Type B pancreatic cell (in vitro differentiated cells): ENCODE measurements around the gene TCF7L2. TPM values are rescaled to one million over a fixed set of nuclear protein-coding genes. Genes with fewer than 3 reads are reported as not detected.
A peak's percentile ranks its signal among the peaks of the same experiment; 100 is the strongest.

Source experiments
- DNase-seq: peaks from one replicate; pipeline ENCODE4 v3.0.0; 2021; ENCODE audit warnings: mixed read lengths; ENCODE audit not compliant: unreplicated experiment; ENCODE audit errors: extremely low spot score
- H3K27ac Mint-ChIP-seq: 2 replicates; pipeline ENCODE4 v1.8.0; 2021; ENCODE audit warnings: mild to moderate bottlenecking, mixed read lengths
- H3K27me3 Mint-ChIP-seq: 2 replicates; pipeline ENCODE4 v1.8.0; 2021; ENCODE audit warnings: mixed read lengths
- H3K36me3 Mint-ChIP-seq: 2 replicates; pipeline ENCODE4 v1.8.0; 2021; ENCODE audit warnings: mixed read lengths
- H3K4me1 Mint-ChIP-seq: one replicate; pipeline ENCODE4 v1.8.0; 2021; ENCODE audit warnings: mixed read lengths; ENCODE audit not compliant: unreplicated experiment
- H3K4me3 Mint-ChIP-seq: 2 replicates; pipeline ENCODE4 v1.8.0; 2021; ENCODE audit warnings: mild to moderate bottlenecking, mixed read lengths
- H3K9me3 Mint-ChIP-seq: 2 replicates; pipeline ENCODE4 v1.8.0; 2021; ENCODE audit warnings: mixed read lengths
- CTCF ChIP-seq: fragments of 200-600 bp; sonication (generic); conservative IDR thresholded peaks from 2 replicates; pipeline ENCODE4 v1.5.0; 2021; ENCODE audit warnings: antibody characterized with exemption, mild to moderate bottlenecking
- long read RNA-seq: library from polyadenylated mRNA; unstranded; transcript quantifications from one replicate; pipeline ENCODE4 v2.0.0, GENCODE V29; 2020
- total RNA-seq: library from RNA; stranded (reverse); gene quantifications from 2 replicates; pipeline ENCODE4 v1.2.1, GENCODE V29; 2021; ENCODE audit warnings: low replicate concordance

TCF7L2 gene
- total RNA-seq, result 25.1 and 39.7 TPM in 2 replicates
- long read RNA-seq, partial matches to known transcripts, result 0 of 10 reads
- long read RNA-seq, other reads (novel, unspliced or antisense), result 10 of 10 reads

- peak within 1 kb of the TSS; percentile 99 for H3K4me3 Mint-ChIP-seq
Measured at GRCh38 chr10:112949875-112950507, at the start of gene TCF7L2. Gene TCF7L2, plus strand, starts transcription at chr10:112950247. Its CDS starts 510 bp downstream, at chr10:112950757.

GRCh38 chr10:112902730-112903129 lies 47.3 kb upstream of the TCF7L2 start:
- no peak for TF ChIP-seq CTCF
- DNase-seq, result no peak
- Mint-ChIP-seq H3K4me3 (no peak overlapping the region), H3K36me3 (no peaks in the 10 kb centered on the region), H3K27me3 (no peaks in the 10 kb centered on the region), H3K4me1 (peaks cover 14% of the 10 kb centered on the region), H3K27ac (no peak overlapping the region), H3K9me3 (no peaks in the 10 kb centered on the region)

More at GRCh38 chr10:112949875-112950507, at the start of gene TCF7L2:
- Mint-ChIP-seq H3K27ac (peak within 1 kb of the TSS; percentile 100), H3K4me1 (peaks cover 37% of the 10 kb centered on the region), H3K36me3 (peaks cover 3% of the 10 kb centered on the region), H3K27me3 (peaks cover 3% of the 10 kb centered on the region), H3K9me3 (no peaks in the 10 kb centered on the region)
- DNase-seq, result peak; percentile 90
- no peak for TF ChIP-seq CTCF

GRCh38 chr10:112904000-112904399 lies 46.0 kb upstream of the TCF7L2 start:
- Mint-ChIP-seq H3K9me3 (no peaks in the 10 kb centered on the region), H3K36me3 (no peaks in the 10 kb centered on the region), H3K27me3 (no peaks in the 10 kb centered on the region), H3K4me1 (peaks cover 7% of the 10 kb centered on the region), H3K4me3 (no peak overlapping the region), H3K27ac (no peak overlapping the region)
- DNase-seq, result no peak
- no peak for TF ChIP-seq CTCF

- no peak overlapping the region for H3K27ac Mint-ChIP-seq
- peaks cover under 1% of the 10 kb centered on the region for H3K4me1 Mint-ChIP-seq
- H3K9me3 Mint-ChIP-seq, result no peaks in the 10 kb centered on the region
- no peak for DNase-seq
- no peak overlapping the region for H3K4me3 Mint-ChIP-seq
- TF ChIP-seq CTCF, result no peak
- no peaks in the 10 kb centered on the region for H3K36me3 Mint-ChIP-seq
- H3K27me3 Mint-ChIP-seq, result peaks cover 2% of the 10 kb centered on the region
Measured at GRCh38 chr10:112906945-112907344, 43.1 kb upstream of the TCF7L2 start.

GRCh38 chr10:112907893-112908292 lies 42.2 kb upstream of the TCF7L2 start:
- no peak for TF ChIP-seq CTCF
- Mint-ChIP-seq H3K27ac (no peak overlapping the region), H3K9me3 (no peaks in the 10 kb centered on the region), H3K27me3 (peaks cover 5% of the 10 kb centered on the region), H3K36me3 (no peaks in the 10 kb centered on the region), H3K4me1 (no peaks in the 10 kb centered on the region), H3K4me3 (no peak overlapping the region)
- DNase-seq, result no peak
